ENCODE measurements around the gene SEMA3C. TPM values are rescaled to one million over a fixed set of nuclear protein-coding genes. Genes with fewer than 3 reads are reported as not detected.

The SEMA3C gene
- total RNA-seq (2014; rRNA removed; shearing (Covaris generic)): 12.2 and 13.8 TPM in 2 replicates

- in situ Hi-C loops (cut with HindIII; ENCODE audit: low sequenced_read_pairs): no loop called here
- peak; percentile 38 for DNase-seq (ENCODE audit: low spot score)
Measured at GRCh38 chr7:80918909-80919721, at the start of gene SEMA3C. Gene SEMA3C (minus strand): TSS chr7:80919051. CDS start chr7:80916781, 2,270 bp downstream.

- in situ Hi-C loops (cut with HindIII; ENCODE audit: low sequenced_read_pairs): no loop called here
- no peak for DNase-seq (ENCODE audit: low spot score)
Measured at GRCh38 chr7:80968606-80969005, 49.8 kb upstream of the SEMA3C start.

GRCh38 chr7:80967917-80968297 is 49.1 kb upstream of the SEMA3C start:
- no peak for DNase-seq (ENCODE audit: low spot score)
- in situ Hi-C loops (cut with HindIII; ENCODE audit: low sequenced_read_pairs): no loop called here

- in situ Hi-C loops (cut with HindIII; ENCODE audit: low sequenced_read_pairs): no loop called here
- peak; percentile 11 for DNase-seq (ENCODE audit: low spot score)
Measured at GRCh38 chr7:80967071-80967916, 48.4 kb upstream of the SEMA3C start.

GRCh38 chr7:80960244-80960795 is 41.5 kb upstream of the SEMA3C start:
- in situ Hi-C loops (cut with HindIII; ENCODE audit: low sequenced_read_pairs): no loop called here
- DNase-seq (ENCODE audit: low spot score): no peak

- no peak for DNase-seq (ENCODE audit: low spot score)
- in situ Hi-C loops (cut with HindIII; ENCODE audit: low sequenced_read_pairs): no loop called here
Measured at GRCh38 chr7:80957226-80957777, 38.5 kb upstream of the SEMA3C start.

GRCh38 chr7:80954191-80954590 is 35.3 kb upstream of the SEMA3C start:
- in situ Hi-C loops (cut with HindIII; ENCODE audit: low sequenced_read_pairs): no loop called here
- DNase-seq (ENCODE audit: low spot score): no peak

- in situ Hi-C loops (cut with HindIII; ENCODE audit: low sequenced_read_pairs): no loop called here
- DNase-seq (ENCODE audit: low spot score): no peak
Measured at GRCh38 chr7:80950550-80950967, 31.7 kb upstream of the SEMA3C start.

GRCh38 chr7:80949449-80949848 is 30.6 kb upstream of the SEMA3C start:
- in situ Hi-C loops (cut with HindIII; ENCODE audit: low sequenced_read_pairs): no loop called here
- no peak for DNase-seq (ENCODE audit: low spot score)

GRCh38 chr7:80946858-80947257 is 28.0 kb upstream of the SEMA3C start:
- no peak for DNase-seq (ENCODE audit: low spot score)
- in situ Hi-C loops (cut with HindIII; ENCODE audit: low sequenced_read_pairs): no loop called here

- DNase-seq (ENCODE audit: low spot score): no peak
- in situ Hi-C loops (cut with HindIII; ENCODE audit: low sequenced_read_pairs): no loop called here
Measured at GRCh38 chr7:80945976-80946375, 27.1 kb upstream of the SEMA3C start.

- in situ Hi-C loops (cut with HindIII; ENCODE audit: low sequenced_read_pairs): no loop called here
- DNase-seq (ENCODE audit: low spot score): no peak
Measured at GRCh38 chr7:80943342-80943741, 24.5 kb upstream of the SEMA3C start.

GRCh38 chr7:80942261-80943041 is 23.6 kb upstream of the SEMA3C start:
- in situ Hi-C loops (cut with HindIII; ENCODE audit: low sequenced_read_pairs): no loop called here
- DNase-seq (ENCODE audit: low spot score): no peak

- in situ Hi-C loops (cut with HindIII; ENCODE audit: low sequenced_read_pairs): no loop called here
Measured at GRCh38 chr7:80941208-80941758, 22.4 kb upstream of the SEMA3C start.

GRCh38 chr7:80940539-80941207 is 21.8 kb upstream of the SEMA3C start:
- in situ Hi-C loops (cut with HindIII; ENCODE audit: low sequenced_read_pairs): no loop called here

More at GRCh38 chr7:80941208-80941758, 22.4 kb upstream of the SEMA3C start:
- no peak for DNase-seq (ENCODE audit: low spot score)

GRCh38 chr7:80937336-80937735 is 18.5 kb upstream of the SEMA3C start:
- in situ Hi-C loops (cut with HindIII; ENCODE audit: low sequenced_read_pairs): no loop called here
- no peak for DNase-seq (ENCODE audit: low spot score)

More at GRCh38 chr7:80940539-80941207, 21.8 kb upstream of the SEMA3C start:
- DNase-seq (ENCODE audit: low spot score): no peak

GRCh38 chr7:80935991-80936780 is 17.3 kb upstream of the SEMA3C start:
- DNase-seq (ENCODE audit: low spot score): no peak
- in situ Hi-C loops (cut with HindIII; ENCODE audit: low sequenced_read_pairs): no loop called here
